ENCODE measurements around the gene PINK1.

The PINK1 gene

GRCh38 chr1:20621012-20621411 lies 12.2 kb upstream of the PINK1 start:
- DNase-seq = no peak
- ATAC-seq = no peak

DNA sequence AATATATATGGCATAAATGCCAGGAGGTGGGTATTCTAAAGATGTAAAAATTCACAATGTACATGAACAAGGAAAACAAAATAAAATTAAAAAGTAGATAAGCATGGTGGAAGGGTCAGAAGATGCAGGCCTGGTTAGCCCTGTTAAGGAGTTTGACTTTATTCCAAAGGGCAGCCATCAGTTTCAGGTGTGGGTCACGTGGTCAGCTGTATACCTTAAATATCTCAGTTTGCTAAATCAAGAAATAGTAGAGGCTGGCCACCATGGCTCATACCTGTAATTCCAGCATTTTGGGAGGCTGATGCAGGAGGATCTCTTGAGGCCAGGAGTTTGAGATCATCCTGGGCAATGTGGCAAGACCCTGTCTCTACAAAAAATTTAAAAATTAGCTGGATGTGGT lies 8.5 kb upstream of the PINK1 start:
- Mint-ChIP-seq H3K27ac (no peak overlapping the region), H3K36me3 (ENCODE audit: low read depth) (no peaks in the 10 kb centered on the region), H3K9me3 (peaks cover 6% of the 10 kb centered on the region), H3K4me1 (no peaks in the 10 kb centered on the region), H3K4me3 (no peak overlapping the region), H3K27me3 (peaks cover 20% of the 10 kb centered on the region)
- ATAC-seq = no peak
- DNase-seq = no peak

More at GRCh38 chr1:20621012-20621411, 12.2 kb upstream of the PINK1 start:
- H3K36me3 Mint-ChIP-seq (ENCODE audit: low read depth) = no peaks in the 10 kb centered on the region
- H3K27me3 Mint-ChIP-seq = peaks cover 12% of the 10 kb centered on the region
- H3K9me3 Mint-ChIP-seq = no peaks in the 10 kb centered on the region
- H3K4me3 Mint-ChIP-seq = no peak overlapping the region
- no peak overlapping the region for H3K27ac Mint-ChIP-seq
- H3K4me1 Mint-ChIP-seq = peaks cover 5% of the 10 kb centered on the region

GRCh38 chr1:20625176-20626097 lies 7.8 kb upstream of the PINK1 start:
- Mint-ChIP-seq H3K4me1 (no peaks in the 10 kb centered on the region), H3K4me3 (no peak overlapping the region), H3K9me3 (peaks cover 6% of the 10 kb centered on the region), H3K27me3 (peaks cover 20% of the 10 kb centered on the region), H3K36me3 (ENCODE audit: low read depth) (no peaks in the 10 kb centered on the region), H3K27ac (no peak overlapping the region)
- ATAC-seq (no peak), DNase-seq (no peak)

DNA sequence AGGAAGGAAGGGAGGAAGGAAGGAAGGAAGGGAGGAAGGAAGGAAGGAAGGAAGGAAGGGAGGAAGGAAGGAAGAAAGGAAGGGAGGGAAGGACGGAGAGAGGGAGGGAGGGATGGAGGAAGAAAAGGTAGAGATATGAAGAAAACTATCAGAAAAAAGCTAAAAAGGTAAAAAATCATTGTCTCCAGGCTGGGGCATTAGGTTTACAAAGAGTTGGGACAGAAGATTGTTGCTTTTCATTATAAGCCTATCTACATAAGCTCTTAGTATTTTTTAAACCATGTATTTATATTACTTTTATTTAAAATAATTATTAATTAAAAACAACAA lies 7.2 kb upstream of the PINK1 start:
- no peak for DNase-seq
- Mint-ChIP-seq H3K9me3 (peaks cover 6% of the 10 kb centered on the region), H3K27ac (no peak overlapping the region), H3K4me1 (no peaks in the 10 kb centered on the region), H3K27me3 (peaks cover 20% of the 10 kb centered on the region), H3K4me3 (no peak overlapping the region), H3K36me3 (ENCODE audit: low read depth) (no peaks in the 10 kb centered on the region)
- no peak for ATAC-seq

DNA sequence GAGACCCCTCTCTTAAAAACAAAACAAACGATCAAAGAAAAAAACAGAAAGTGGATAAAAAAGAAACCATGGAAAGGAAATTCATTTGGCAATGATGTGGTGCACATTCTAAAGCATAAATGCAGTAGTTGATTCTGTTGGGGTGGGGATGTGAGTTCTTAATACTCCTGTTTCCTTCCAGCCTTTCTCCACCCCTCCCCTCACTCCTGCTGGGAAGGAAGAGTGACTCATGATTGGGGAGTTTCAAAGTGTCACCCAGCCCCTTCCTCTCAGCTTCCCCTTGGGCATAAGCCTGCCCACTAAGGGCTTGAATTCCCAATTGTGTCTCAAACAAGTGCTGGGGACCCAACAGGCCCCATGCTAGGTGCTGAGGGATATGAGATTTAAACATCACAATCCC lies 6.7 kb upstream of the PINK1 start:
- no peak for ATAC-seq
- DNase-seq = no peak
- Mint-ChIP-seq H3K27me3 (peaks cover 20% of the 10 kb centered on the region), H3K4me1 (no peaks in the 10 kb centered on the region), H3K27ac (no peak overlapping the region), H3K36me3 (ENCODE audit: low read depth) (no peaks in the 10 kb centered on the region), H3K4me3 (no peak overlapping the region), H3K9me3 (peaks cover 6% of the 10 kb centered on the region)

GRCh38 chr1:20630729-20631128 lies 2.5 kb upstream of the PINK1 start:
- no peak for DNase-seq
- peaks cover 11% of the 10 kb centered on the region for H3K27me3 Mint-ChIP-seq
- H3K27ac Mint-ChIP-seq = no peak overlapping the region
- peaks cover 6% of the 10 kb centered on the region for H3K9me3 Mint-ChIP-seq
- ATAC-seq = no peak
- H3K4me1 Mint-ChIP-seq = peaks cover 20% of the 10 kb centered on the region
- H3K4me3 Mint-ChIP-seq = no peak overlapping the region
- no peaks in the 10 kb centered on the region for H3K36me3 Mint-ChIP-seq (ENCODE audit: low read depth)

DNA sequence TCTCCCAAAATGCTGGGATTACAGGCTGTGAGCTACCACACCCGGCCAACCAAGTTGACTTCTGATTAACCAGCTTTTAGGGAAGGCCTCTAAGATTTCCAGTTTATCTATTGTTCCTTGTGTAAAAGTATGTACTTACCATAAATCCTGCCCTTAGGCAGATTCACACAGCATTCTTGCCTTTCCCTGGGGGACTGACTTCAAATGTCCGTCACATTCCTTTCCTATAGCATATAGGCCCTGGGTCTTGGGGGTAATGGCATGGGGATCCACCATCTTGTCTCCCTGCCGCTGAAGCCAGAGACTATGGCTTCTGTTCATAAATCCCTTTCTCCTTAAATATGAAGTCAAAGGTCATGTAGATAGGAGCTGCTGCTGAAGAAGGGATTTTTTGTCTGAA lies 872 bp upstream of the PINK1 start:
- peaks cover 6% of the 10 kb centered on the region for H3K9me3 Mint-ChIP-seq
- H3K4me3 Mint-ChIP-seq = peak overlapping the region; percentile 70
- no peak for DNase-seq
- H3K27ac Mint-ChIP-seq = no peak overlapping the region
- no peaks in the 10 kb centered on the region for H3K36me3 Mint-ChIP-seq (ENCODE audit: low read depth)
- H3K4me1 Mint-ChIP-seq = peaks cover 20% of the 10 kb centered on the region
- peaks cover 3% of the 10 kb centered on the region for H3K27me3 Mint-ChIP-seq
- no peak for ATAC-seq

DNA sequence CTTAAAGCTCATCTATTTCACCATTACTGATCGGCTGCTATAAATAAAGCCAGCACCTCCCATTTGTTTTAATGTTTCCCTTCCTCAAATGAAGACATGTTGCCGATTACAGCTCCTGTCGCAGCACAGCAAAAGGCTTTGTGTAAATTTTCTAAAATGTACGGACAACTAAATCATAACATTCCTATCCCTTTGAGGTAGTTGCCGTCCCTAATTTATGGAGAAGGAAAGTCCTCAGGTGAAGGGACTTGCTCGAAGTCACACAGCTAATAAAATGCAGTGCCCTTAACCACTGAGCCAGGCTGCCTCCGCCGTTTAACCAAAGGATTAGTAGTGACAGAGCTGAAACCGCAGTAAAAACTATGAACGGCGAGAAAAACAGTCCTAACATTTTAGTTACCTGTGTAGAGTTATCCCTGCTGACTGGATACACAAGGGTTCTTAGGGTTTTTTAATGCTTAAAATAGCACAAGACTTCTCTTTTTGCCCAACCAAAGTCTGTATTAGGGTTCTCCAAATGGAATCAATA lies 871 bp downstream of the PINK1 start:
- peak overlapping the region; percentile 11 for H3K27ac Mint-ChIP-seq
- H3K9me3 Mint-ChIP-seq = peaks cover 3% of the 10 kb centered on the region
- peaks cover 20% of the 10 kb centered on the region for H3K4me1 Mint-ChIP-seq
- peak overlapping the region; percentile 84 for H3K4me3 Mint-ChIP-seq
- H3K27me3 Mint-ChIP-seq = no peaks in the 10 kb centered on the region
- ATAC-seq = peak; percentile 9
- H3K36me3 Mint-ChIP-seq (ENCODE audit: low read depth) = no peaks in the 10 kb centered on the region
- DNase-seq = no peak

DNA sequence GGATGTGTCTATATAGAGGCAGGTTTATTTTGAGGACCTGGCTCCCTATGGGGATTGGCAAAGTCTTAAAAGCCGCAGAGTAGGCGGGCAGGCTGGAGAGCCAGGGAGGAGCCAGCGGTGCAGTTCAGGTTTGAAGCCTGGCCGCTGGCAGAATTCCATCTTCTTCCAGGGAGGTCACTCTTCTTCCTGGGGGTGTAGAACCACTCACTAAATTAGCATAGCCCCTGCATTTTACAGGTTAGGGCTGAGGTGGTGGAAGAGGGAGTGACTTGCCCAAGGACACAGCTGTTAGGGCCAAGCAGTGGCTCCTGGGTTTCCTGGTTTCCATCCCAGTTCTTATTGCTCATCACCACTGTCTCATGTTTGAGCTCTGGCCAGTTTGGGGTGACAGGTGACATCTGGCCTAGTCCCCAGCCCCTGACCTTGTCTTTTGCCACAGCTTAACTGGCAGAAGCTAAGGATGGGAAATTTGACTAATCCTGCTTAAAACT lies 1.4 kb downstream of the PINK1 start:
- no peaks in the 10 kb centered on the region for H3K36me3 Mint-ChIP-seq (ENCODE audit: low read depth)
- ATAC-seq (peak; percentile 51), DNase-seq (peak; percentile 19)
- no peaks in the 10 kb centered on the region for H3K9me3 Mint-ChIP-seq
- no peak overlapping the region for H3K27ac Mint-ChIP-seq
- no peaks in the 10 kb centered on the region for H3K27me3 Mint-ChIP-seq
- H3K4me3 Mint-ChIP-seq = peak overlapping the region; percentile 84
- peaks cover 20% of the 10 kb centered on the region for H3K4me1 Mint-ChIP-seq

GRCh38 chr1:20636785-20637347 lies 3.6 kb downstream of the PINK1 start:
- H3K4me3 Mint-ChIP-seq = no peak overlapping the region

DNA sequence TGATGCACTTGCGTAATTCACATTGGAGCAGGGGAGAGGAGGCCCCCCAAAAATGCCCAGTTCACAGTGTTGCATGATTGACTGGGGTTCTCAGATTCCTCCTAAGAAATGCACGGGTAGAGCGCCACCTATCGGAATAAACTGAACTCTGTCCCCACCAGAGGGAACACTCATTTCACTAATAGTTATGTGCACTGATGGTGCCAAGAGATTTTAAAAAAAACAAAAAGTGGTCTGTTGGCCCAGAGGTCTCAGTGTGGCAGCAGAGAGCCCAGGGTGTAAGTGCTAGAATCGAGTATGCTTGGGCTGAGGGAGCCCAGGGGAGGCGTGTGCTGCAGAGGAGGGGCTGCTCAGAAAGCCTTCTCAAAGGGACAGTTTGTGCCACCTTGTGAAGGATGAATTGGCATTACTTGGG lies 6.9 kb downstream of the PINK1 start:
- Mint-ChIP-seq H3K27ac (no peak overlapping the region), H3K4me1 (no peaks in the 10 kb centered on the region), H3K27me3 (no peaks in the 10 kb centered on the region), H3K4me3 (no peak overlapping the region), H3K36me3 (ENCODE audit: low read depth) (no peaks in the 10 kb centered on the region), H3K9me3 (no peaks in the 10 kb centered on the region)
- peak; percentile 59 for DNase-seq
- ATAC-seq = peak; percentile 74

More at GRCh38 chr1:20636785-20637347, 3.6 kb downstream of the PINK1 start:
- Mint-ChIP-seq H3K9me3 (no peaks in the 10 kb centered on the region), H3K36me3 (ENCODE audit: low read depth) (no peaks in the 10 kb centered on the region), H3K27ac (no peak overlapping the region), H3K27me3 (no peaks in the 10 kb centered on the region), H3K4me1 (peaks cover 20% of the 10 kb centered on the region)
- no peak for DNase-seq
- ATAC-seq = no peak

DNA sequence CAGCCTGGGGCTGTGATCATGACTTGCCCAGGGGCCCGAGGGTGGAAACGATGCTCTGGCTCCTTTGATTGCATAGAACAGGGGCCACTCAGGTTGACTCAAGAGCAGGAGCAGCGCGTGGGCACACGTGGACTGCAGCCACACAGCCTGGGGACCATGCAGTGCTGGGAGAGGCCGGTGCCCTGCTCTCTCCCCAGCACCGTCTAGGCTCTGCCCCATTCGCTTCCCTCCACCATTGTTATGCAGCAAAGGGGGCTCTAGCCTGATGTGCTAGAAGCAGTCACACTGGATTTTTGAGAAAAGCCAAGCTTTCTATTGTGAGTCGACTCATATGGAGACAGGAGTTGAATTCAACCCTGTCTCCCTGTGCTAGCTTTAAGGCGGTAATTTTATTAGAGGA lies 8.7 kb downstream of the PINK1 start:
- no peak overlapping the region for H3K4me3 Mint-ChIP-seq
- no peak overlapping the region for H3K27ac Mint-ChIP-seq
- H3K27me3 Mint-ChIP-seq = no peaks in the 10 kb centered on the region
- no peaks in the 10 kb centered on the region for H3K4me1 Mint-ChIP-seq
- ATAC-seq (no peak), DNase-seq (no peak)
- H3K36me3 Mint-ChIP-seq (ENCODE audit: low read depth) = no peaks in the 10 kb centered on the region
- no peaks in the 10 kb centered on the region for H3K9me3 Mint-ChIP-seq

DNA sequence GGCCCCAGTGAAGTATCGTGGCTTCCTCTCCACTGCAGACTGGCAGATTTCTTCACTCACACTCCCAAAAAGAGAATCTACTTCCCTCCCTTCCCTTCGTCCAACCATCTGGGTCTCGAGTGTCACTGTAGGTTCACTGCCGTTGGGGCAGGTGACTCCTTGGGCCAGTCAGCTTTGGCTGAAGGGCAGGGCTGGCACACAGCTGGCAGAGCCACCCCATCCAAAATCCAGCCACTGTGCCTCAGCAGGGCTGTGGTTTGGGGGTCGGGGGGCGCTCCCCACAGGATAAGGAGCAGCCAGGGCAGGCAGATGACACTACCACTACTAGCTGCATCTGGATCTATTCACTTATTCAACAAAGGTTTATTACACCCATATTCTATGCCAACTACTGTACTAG lies 9.8 kb downstream of the PINK1 start:
- Mint-ChIP-seq H3K36me3 (ENCODE audit: low read depth) (no peaks in the 10 kb centered on the region), H3K4me3 (no peak overlapping the region), H3K27me3 (no peaks in the 10 kb centered on the region), H3K27ac (no peak overlapping the region), H3K4me1 (no peaks in the 10 kb centered on the region), H3K9me3 (no peaks in the 10 kb centered on the region)
- ATAC-seq (no peak), DNase-seq (no peak)

DNA sequence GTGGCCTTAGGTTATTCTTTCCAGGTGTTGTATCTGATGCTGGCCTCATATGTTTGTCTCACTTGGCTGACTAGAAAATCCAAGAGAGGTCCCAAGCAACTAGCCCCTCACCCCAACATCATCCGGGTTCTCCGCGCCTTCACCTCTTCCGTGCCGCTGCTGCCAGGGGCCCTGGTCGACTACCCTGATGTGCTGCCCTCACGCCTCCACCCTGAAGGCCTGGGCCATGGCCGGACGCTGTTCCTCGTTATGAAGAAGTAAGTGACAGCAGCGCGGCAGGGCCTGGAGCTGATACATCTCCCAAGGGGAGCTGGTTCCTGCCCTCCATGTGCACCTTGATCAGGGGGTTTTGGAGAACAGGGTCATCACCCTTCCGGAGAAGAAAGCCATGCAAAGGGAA lies 11.2 kb downstream of the PINK1 start:
- Mint-ChIP-seq H3K36me3 (ENCODE audit: low read depth) (peaks cover 6% of the 10 kb centered on the region), H3K4me3 (no peak overlapping the region), H3K27me3 (no peaks in the 10 kb centered on the region), H3K9me3 (no peaks in the 10 kb centered on the region), H3K4me1 (no peaks in the 10 kb centered on the region), H3K27ac (no peak overlapping the region)
- DNase-seq (no peak), ATAC-seq (no peak)

- no peak for DNase-seq
- no peaks in the 10 kb centered on the region for H3K27me3 Mint-ChIP-seq
- H3K36me3 Mint-ChIP-seq (ENCODE audit: low read depth) = peaks cover 12% of the 10 kb centered on the region
- H3K4me1 Mint-ChIP-seq = no peaks in the 10 kb centered on the region
- ATAC-seq = no peak
- H3K4me3 Mint-ChIP-seq = no peak overlapping the region
- no peak overlapping the region for H3K27ac Mint-ChIP-seq
- H3K9me3 Mint-ChIP-seq = no peaks in the 10 kb centered on the region
Measured at GRCh38 chr1:20645414-20645813, 12.2 kb downstream of the PINK1 start.

Data from activated naive CD8-positive, alpha-beta T cell treated with anti-CD3 and anti-CD28 coated beads, Interleukin-2, amount 50 U/mL, for 24 hours (primary cell).